Neural cell (in vitro differentiated cells): ENCODE results near the gene CCDC12.

ENCODE experiments used
- CTCF ChIP-seq: fragments of 450-650 bp; IDR thresholded peaks from 2 replicates; pipeline ENCODE4 v1.5.1; 2014; ENCODE audit warnings: antibody characterized with exemption, mild to moderate bottlenecking, moderate library complexity; ENCODE audit not compliant: poor library complexity, severe bottlenecking
- EZH2 ChIP-seq: fragments of 200-600, 300-800 bp; shearing (Covaris generic), sonication (generic); IDR thresholded peaks from 2 replicates; pipeline ENCODE4 v1.6.1; 2014; ENCODE audit warnings: antibody characterized with exemption, low read length, borderline replicate concordance, mild to moderate bottlenecking; ENCODE audit not compliant: insufficient read depth, poor library complexity, severe bottlenecking
- POLR2AphosphoS5 ChIP-seq: IDR thresholded peaks from 2 replicates; pipeline ENCODE4 v1.6.1; 2012

GRCh38 chr3:47000922-47001730, 24.6 kb upstream of the CCDC12 start:
- TF ChIP-seq CTCF (no peak), POLR2AphosphoS5 (no peak), EZH2 (no peak)
